DOHH2 (cell line): ENCODE measurements around the gene KRT27.

ENCODE experiments used
- H3F3A ChIP-seq: fragments of 200-600 bp; sonication (generic), shearing (Covaris generic); 2 replicates; pipeline ENCODE4 v1.6.0; 2016; ENCODE audit warnings: antibody characterized with exemption, mild to moderate bottlenecking; ENCODE audit not compliant: control insufficient read depth, insufficient read depth
- H3K27ac ChIP-seq: fragments of 200-600 bp; sonication (generic); 2 replicates; pipeline ENCODE4 v1.5.1; 2014; ENCODE audit warnings: low read depth, mild to moderate bottlenecking, low read length, moderate library complexity
- H3K27me3 ChIP-seq: fragments of 200-600 bp; sonication (generic); 2 replicates; pipeline ENCODE4 v1.6.1; 2014; ENCODE audit warnings: mild to moderate bottlenecking, low read length, mixed read lengths; ENCODE audit not compliant: control insufficient read depth
- H3K36me3 ChIP-seq: fragments of 200-600 bp; sonication (generic); 2 replicates; pipeline ENCODE4 v1.6.1; 2014; ENCODE audit warnings: mild to moderate bottlenecking, low read length, moderate library complexity, mixed read lengths; ENCODE audit not compliant: control insufficient read depth
- H3K4me1 ChIP-seq: fragments of 200-600 bp; sonication (generic); 2 replicates; pipeline ENCODE4 v1.6.1; 2014; ENCODE audit warnings: mild to moderate bottlenecking, low read length, mixed read lengths; ENCODE audit not compliant: control insufficient read depth
- H3K4me2 ChIP-seq: fragments of 200-600 bp; sonication (generic); 2 replicates; pipeline ENCODE4 v1.6.0; 2014; ENCODE audit warnings: mild to moderate bottlenecking, low read length, moderate library complexity
- H3K4me3 ChIP-seq: fragments of 200-600 bp; sonication (generic); 2 replicates; pipeline ENCODE4 v1.5.1; 2014; ENCODE audit warnings: mild to moderate bottlenecking, low read length, mixed read lengths
- H3K79me2 ChIP-seq: fragments of 200-600 bp; sonication (generic); 2 replicates; pipeline ENCODE4 v1.6.1; 2014; ENCODE audit warnings: mild to moderate bottlenecking, low read length, mixed read lengths; ENCODE audit not compliant: control insufficient read depth
- H3K9me2 ChIP-seq: fragments of 200-600 bp; sonication (generic); replicated peaks from 2 replicates; pipeline ENCODE4 v1.6.1; 2014; ENCODE audit warnings: mild to moderate bottlenecking, low read length, mixed read lengths; ENCODE audit not compliant: control insufficient read depth
- H3K9me3 ChIP-seq: fragments of 200-600 bp; sonication (generic); 2 replicates; pipeline ENCODE4 v1.6.1; 2014; ENCODE audit warnings: antibody characterized with exemption, low read length, mixed read lengths; ENCODE audit not compliant: control insufficient read depth, insufficient read depth
- H4K20me1 ChIP-seq: fragments of 200-600 bp; sonication (generic); 2 replicates; pipeline ENCODE4 v1.6.0; 2014; ENCODE audit warnings: low read depth, mild to moderate bottlenecking, antibody characterized with exemption, low read length, moderate library complexity; ENCODE audit not compliant: control insufficient read depth, insufficient read depth
- CTCF ChIP-seq: fragments of 200-600 bp; sonication (generic); IDR thresholded peaks from one replicate; pipeline ENCODE4 v1.5.1; 2014; ENCODE audit warnings: antibody characterized with exemption, mild to moderate bottlenecking, low read depth, low read length; ENCODE audit not compliant: poor library complexity, severe bottlenecking
- EZH2phosphoT487 ChIP-seq: fragments of 200-600 bp; sonication (generic); IDR thresholded peaks from 2 replicates; pipeline ENCODE4 v1.6.1; 2017; ENCODE audit warnings: borderline replicate concordance, mild to moderate bottlenecking, antibody characterized with exemption, low read length, moderate library complexity, mixed read lengths

KRT27 gene

GRCh38 chr17:40791787-40792436 is 9.6 kb upstream of the KRT27 start:
- Histone ChIP-seq H3K4me1 (no peaks in the 10 kb centered on the region), H3F3A (no peaks in the 10 kb centered on the region), H3K9me2 (no peaks in the 10 kb centered on the region), H3K4me3 (no peak overlapping the region), H3K27me3 (peaks cover 10% of the 10 kb centered on the region), H3K79me2 (no peaks in the 10 kb centered on the region), H3K4me2 (no peak overlapping the region), H3K9me3 (no peaks in the 10 kb centered on the region), H3K27ac (no peak overlapping the region), H3K36me3 (no peaks in the 10 kb centered on the region), H4K20me1 (no peaks in the 10 kb centered on the region)
- no peak for TF ChIP-seq CTCF
- no peak for TF ChIP-seq EZH2phosphoT487

- H3K79me2 ChIP-seq: no peaks in the 10 kb centered on the region
- H3K9me2 ChIP-seq: no peaks in the 10 kb centered on the region
- no peaks in the 10 kb centered on the region for H3K36me3 ChIP-seq
- no peak overlapping the region for H3K27ac ChIP-seq
- no peak overlapping the region for H3K4me2 ChIP-seq
- TF ChIP-seq EZH2phosphoT487 (no peak), CTCF (no peak)
- no peaks in the 10 kb centered on the region for H3K4me1 ChIP-seq
- no peak overlapping the region for H3K4me3 ChIP-seq
- no peaks in the 10 kb centered on the region for H3F3A ChIP-seq
- H4K20me1 ChIP-seq: no peaks in the 10 kb centered on the region
- peaks cover 10% of the 10 kb centered on the region for H3K27me3 ChIP-seq
- H3K9me3 ChIP-seq: no peaks in the 10 kb centered on the region
Observed at GRCh38 chr17:40791111-40791510, 8.8 kb upstream of the KRT27 start.

- H3K79me2 ChIP-seq: no peaks in the 10 kb centered on the region
- no peaks in the 10 kb centered on the region for H4K20me1 ChIP-seq
- H3K4me2 ChIP-seq: peak overlapping the region; percentile 6; the same call in 1 of the 2 replicates
- H3K27me3 ChIP-seq: peaks cover 21% of the 10 kb centered on the region
- no peaks in the 10 kb centered on the region for H3K9me2 ChIP-seq
- no peak overlapping the region for H3K4me3 ChIP-seq
- no peaks in the 10 kb centered on the region for H3K36me3 ChIP-seq
- H3K4me1 ChIP-seq: no peaks in the 10 kb centered on the region
- no peak for TF ChIP-seq CTCF
- no peak for TF ChIP-seq EZH2phosphoT487
- no peak overlapping the region for H3K27ac ChIP-seq
- H3F3A ChIP-seq: no peaks in the 10 kb centered on the region
- no peaks in the 10 kb centered on the region for H3K9me3 ChIP-seq
Observed at GRCh38 chr17:40779181-40779909, 3.0 kb downstream of the KRT27 start.
